A673 (cell line): ENCODE data around the gene ZFYVE28.

Source experiments
- EZH2 ChIP-seq: fragments of 200-600 bp; sonication (generic); IDR thresholded peaks from 2 replicates; pipeline ENCODE4 v1.6.1; 2017; ENCODE audit warnings: borderline replicate concordance, low read depth, mild to moderate bottlenecking, mixed read lengths, antibody characterized with exemption, low read length; ENCODE audit not compliant: poor library complexity, severe bottlenecking
- TF ChIP-seq, protein P1 (sequence below): fragments of 300-800, 200-600 bp; sonication (generic); conservative IDR thresholded peaks from 2 replicates; pipeline ENCODE4 v1.5.1; 2017; ENCODE audit warnings: low read depth, mild to moderate bottlenecking, antibody characterized with exemption, low read length, moderate library complexity, mixed read lengths

DNA sequence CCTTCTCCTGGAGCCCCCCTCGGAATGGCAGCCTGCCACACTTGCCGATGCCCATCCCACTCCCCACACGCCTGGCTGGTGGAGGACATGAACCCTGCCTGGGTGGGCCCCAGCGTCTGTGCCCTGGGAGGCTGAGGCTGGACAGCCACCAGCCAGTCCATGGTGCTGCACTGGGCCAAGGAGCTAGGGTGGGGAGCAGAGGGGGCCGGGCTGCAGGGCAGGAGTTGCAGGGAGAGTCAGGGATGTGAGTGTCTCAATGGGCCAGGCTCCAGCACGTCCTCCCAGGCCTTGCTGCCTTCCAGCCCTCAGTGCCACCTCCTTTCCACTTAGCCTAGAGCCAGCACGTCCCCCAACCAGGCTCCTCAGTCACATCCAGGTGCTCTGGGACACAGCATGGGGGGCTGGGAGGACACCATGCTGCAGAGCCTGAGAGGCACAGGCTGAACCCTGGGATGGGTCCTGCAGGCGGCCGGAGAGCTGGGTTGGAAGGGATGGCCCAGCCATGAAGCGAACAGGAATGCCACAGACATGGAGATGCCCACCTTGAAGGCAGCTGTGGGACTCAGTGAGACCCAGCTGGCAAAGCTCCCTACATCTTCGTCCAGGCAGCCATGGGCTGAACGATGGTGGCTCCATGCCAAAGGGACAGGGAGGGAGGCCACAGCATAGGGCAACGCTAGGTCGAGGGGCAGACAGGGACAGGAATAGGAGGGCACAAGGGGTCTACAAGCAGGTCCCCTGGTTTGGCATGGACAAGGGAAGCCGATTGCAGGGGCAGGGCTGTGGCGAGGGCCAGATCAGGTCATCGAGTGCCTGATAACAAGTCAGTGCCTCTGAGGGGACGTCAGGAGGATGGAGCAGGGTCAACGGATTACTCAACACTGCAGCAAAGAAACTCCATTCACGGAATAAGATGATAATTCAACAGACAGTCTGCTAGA lies 126.5 kb downstream of the ZFYVE28 start:
- TF ChIP-seq, protein P1, sequence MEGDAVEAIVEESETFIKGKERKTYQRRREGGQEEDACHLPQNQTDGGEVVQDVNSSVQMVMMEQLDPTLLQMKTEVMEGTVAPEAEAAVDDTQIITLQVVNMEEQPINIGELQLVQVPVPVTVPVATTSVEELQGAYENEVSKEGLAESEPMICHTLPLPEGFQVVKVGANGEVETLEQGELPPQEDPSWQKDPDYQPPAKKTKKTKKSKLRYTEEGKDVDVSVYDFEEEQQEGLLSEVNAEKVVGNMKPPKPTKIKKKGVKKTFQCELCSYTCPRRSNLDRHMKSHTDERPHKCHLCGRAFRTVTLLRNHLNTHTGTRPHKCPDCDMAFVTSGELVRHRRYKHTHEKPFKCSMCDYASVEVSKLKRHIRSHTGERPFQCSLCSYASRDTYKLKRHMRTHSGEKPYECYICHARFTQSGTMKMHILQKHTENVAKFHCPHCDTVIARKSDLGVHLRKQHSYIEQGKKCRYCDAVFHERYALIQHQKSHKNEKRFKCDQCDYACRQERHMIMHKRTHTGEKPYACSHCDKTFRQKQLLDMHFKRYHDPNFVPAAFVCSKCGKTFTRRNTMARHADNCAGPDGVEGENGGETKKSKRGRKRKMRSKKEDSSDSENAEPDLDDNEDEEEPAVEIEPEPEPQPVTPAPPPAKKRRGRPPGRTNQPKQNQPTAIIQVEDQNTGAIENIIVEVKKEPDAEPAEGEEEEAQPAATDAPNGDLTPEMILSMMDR, result no peak
- TF ChIP-seq EZH2, result no peak
